ENCODE data around the gene ARID4A. TPM values are rescaled to one million over a fixed set of nuclear protein-coding genes. Genes with fewer than 3 reads are reported as not detected.
A peak's percentile ranks its signal among the peaks of the same experiment; 100 is the strongest.

The ARID4A gene
- total and polyA plus RNA-seq, 2 of the 13 experiments (the other 11 are each of a cell fraction or from before 2014, with no cell fraction given) = 7.2 to 9.7 TPM

DNA sequence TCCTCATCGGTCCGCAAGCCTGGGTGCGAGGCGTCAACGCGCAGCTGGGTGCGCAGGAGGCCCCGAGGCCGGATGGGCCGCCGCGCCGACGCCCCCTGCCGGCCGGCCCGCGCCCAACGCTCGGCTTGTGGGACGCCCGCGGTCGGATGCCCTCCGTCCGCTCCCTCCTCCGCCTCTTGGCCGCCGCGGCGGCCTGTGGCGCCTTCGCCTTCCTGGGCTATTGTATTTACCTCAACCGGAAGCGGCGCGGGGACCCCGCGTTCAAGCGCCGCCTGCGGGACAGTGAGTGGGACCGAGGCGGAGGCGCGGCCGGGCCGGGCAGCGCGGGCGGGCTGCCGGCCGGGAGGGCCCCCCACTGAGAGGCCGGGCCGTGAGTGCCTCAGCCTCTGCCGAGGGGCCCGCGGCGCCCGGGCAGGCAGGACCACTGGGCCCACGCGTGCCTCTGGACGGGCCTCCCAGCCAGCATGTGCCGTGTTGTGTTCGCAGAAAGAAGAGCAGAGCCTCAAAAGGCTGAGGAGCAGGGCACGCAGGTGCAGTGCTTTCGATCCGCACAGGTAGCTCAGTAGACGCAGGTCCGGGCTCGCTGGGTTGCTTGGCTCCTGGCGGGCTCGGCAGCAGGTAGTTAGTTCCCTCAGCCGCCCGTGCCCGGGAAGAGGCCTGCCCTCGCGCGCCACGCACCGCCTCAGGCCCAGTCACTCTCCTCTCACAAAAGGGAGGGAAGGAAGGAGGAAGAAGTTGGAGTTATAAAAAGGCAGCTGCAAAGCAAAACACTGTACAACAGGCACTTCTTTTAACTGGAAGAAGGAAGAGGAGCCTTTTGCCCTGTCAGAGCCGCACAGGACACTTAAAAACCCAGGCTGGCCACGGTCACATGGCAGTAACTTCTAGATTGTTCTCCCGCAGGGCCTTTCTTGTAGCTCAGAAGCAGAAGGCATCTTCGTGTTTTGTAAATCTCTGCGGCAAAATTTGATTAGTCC lies 97.7 kb downstream of the ARID4A start, which contains the start of gene TOMM20L (continued):
- TF ChIP-seq CAMTA2 (CRISPR knock-in tag; IDR thresholded peaks at IDR 0.05; ENCODE audit: borderline replicate concordance) (no peak), BRCA1 (CRISPR knock-in tag; IDR thresholded peaks at IDR 0.05) (no peak), PHB2 (IDR thresholded peaks at IDR 0.05; ENCODE audit: partially characterized antibody) (no peak), TAF1 (CRISPR knock-in tag; IDR thresholded peaks at IDR 0.05) (no peak), NCOA2 (CRISPR knock-in tag; IDR thresholded peaks at IDR 0.05) (no peak; the same call in 1 of the 2 replicates), CEBPG (CRISPR knock-in tag; IDR thresholded peaks at IDR 0.05) (no peak), ARNTL (CRISPR knock-in tag; IDR thresholded peaks at IDR 0.05) (0 out of 2 replicates have a peak, but pooled peaks have one; percentile 58), ZNF251 (CRISPR knock-in tag; IDR thresholded peaks at IDR 0.05) (no peak), ZNF775 (CRISPR knock-in tag; IDR thresholded peaks at IDR 0.05; ENCODE audit: borderline replicate concordance) (no peak), ZNF180 (CRISPR knock-in tag; IDR thresholded peaks at IDR 0.05; ENCODE audit: borderline replicate concordance, low read depth) (no peak), ARID3A (IDR thresholded peaks at IDR 0.05; ENCODE audit: low read depth, low read length) (no peak)
- TF ChIP-seq, protein P1, sequence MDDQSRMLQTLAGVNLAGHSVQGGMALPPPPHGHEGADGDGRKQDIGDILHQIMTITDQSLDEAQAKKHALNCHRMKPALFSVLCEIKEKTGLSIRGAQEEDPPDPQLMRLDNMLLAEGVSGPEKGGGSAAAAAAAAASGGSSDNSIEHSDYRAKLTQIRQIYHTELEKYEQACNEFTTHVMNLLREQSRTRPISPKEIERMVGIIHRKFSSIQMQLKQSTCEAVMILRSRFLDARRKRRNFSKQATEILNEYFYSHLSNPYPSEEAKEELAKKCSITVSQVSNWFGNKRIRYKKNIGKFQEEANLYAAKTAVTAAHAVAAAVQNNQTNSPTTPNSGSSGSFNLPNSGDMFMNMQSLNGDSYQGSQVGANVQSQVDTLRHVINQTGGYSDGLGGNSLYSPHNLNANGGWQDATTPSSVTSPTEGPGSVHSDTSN (CRISPR knock-in tag; IDR thresholded peaks at IDR 0.05; ENCODE audit: borderline replicate concordance) = 0 out of 2 replicates have a peak, but pooled peaks have one; percentile 10
- TF ChIP-seq, protein P2, sequence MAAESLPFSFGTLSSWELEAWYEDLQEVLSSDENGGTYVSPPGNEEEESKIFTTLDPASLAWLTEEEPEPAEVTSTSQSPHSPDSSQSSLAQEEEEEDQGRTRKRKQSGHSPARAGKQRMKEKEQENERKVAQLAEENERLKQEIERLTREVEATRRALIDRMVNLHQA (CRISPR knock-in tag; IDR thresholded peaks at IDR 0.05) = no peak
- TF ChIP-seq, protein P3, sequence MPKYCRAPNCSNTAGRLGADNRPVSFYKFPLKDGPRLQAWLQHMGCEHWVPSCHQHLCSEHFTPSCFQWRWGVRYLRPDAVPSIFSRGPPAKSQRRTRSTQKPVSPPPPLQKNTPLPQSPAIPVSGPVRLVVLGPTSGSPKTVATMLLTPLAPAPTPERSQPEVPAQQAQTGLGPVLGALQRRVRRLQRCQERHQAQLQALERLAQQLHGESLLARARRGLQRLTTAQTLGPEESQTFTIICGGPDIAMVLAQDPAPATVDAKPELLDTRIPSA (CRISPR knock-in tag; IDR thresholded peaks at IDR 0.05; ENCODE audit: borderline replicate concordance) = no peak; the same call in 1 of the 2 replicates
- TF ChIP-seq, protein P4, sequence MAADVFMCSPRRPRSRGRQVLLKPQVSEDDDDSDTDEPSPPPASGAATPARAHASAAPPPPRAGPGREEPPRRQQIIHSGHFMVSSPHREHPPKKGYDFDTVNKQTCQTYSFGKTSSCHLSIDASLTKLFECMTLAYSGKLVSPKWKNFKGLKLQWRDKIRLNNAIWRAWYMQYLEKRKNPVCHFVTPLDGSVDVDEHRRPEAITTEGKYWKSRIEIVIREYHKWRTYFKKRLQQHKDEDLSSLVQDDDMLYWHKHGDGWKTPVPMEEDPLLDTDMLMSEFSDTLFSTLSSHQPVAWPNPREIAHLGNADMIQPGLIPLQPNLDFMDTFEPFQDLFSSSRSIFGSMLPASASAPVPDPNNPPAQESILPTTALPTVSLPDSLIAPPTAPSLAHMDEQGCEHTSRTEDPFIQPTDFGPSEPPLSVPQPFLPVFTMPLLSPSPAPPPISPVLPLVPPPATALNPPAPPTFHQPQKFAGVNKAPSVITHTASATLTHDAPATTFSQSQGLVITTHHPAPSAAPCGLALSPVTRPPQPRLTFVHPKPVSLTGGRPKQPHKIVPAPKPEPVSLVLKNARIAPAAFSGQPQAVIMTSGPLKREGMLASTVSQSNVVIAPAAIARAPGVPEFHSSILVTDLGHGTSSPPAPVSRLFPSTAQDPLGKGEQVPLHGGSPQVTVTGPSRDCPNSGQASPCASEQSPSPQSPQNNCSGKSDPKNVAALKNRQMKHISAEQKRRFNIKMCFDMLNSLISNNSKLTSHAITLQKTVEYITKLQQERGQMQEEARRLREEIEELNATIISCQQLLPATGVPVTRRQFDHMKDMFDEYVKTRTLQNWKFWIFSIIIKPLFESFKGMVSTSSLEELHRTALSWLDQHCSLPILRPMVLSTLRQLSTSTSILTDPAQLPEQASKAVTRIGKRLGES (CRISPR knock-in tag; IDR thresholded peaks at IDR 0.05; ENCODE audit: borderline replicate concordance) = no peak

Measured in HepG2 (cell line).